Measurements from ENCODE around the gene MSRB1. TPM values are rescaled to one million over a fixed set of nuclear protein-coding genes. Genes with fewer than 3 reads are reported as not detected.
"Not testable (repeated sequence)": the region's sequence is repeated elsewhere in the genome, so short reads cannot be mapped to it uniquely, and the experiment has no call there.

MSRB1 gene
- total RNA-seq, 1 experiment from 2014 or later = 27.8 TPM

- not testable (repeated sequence) for DNase-seq (ENCODE audit: low read depth)
Measured at GRCh38 chr16:1962161-1963153, 19.5 kb upstream of the MSRB1 start.

- peak; percentile 20 for DNase-seq (ENCODE audit: low read depth)
Measured at GRCh38 chr16:1961651-1962067, 18.7 kb upstream of the MSRB1 start.

GRCh38 chr16:1960665-1961630, 17.9 kb upstream of the MSRB1 start:
- DNase-seq (ENCODE audit: low read depth) = peak; percentile 48

GRCh38 chr16:1959269-1960039, 16.5 kb upstream of the MSRB1 start, which contains the start of gene NDUFB10:
Gene NDUFB10, plus strand, starts transcription at chr16:1959538. Its CDS starts 87 bp downstream, at chr16:1959625.
- DNase-seq (ENCODE audit: low read depth) = peak; percentile 83

- no peak for DNase-seq (ENCODE audit: low read depth)
Measured at GRCh38 chr16:1958715-1959268, 15.8 kb upstream of the MSRB1 start.

GRCh38 chr16:1958143-1958491, 15.1 kb upstream of the MSRB1 start:
- DNase-seq (ENCODE audit: low read depth) = not testable (repeated sequence)

- not testable (repeated sequence) for DNase-seq (ENCODE audit: low read depth)
Measured at GRCh38 chr16:1957434-1958142, 14.6 kb upstream of the MSRB1 start.

GRCh38 chr16:1953734-1954133, 10.7 kb upstream of the MSRB1 start:
- DNase-seq (ENCODE audit: low read depth) = no peak

GRCh38 chr16:1950559-1950958, 7.6 kb upstream of the MSRB1 start:
- DNase-seq (ENCODE audit: low read depth) = no peak

- DNase-seq (ENCODE audit: low read depth) = no peak
Measured at GRCh38 chr16:1950047-1950446, 7.0 kb upstream of the MSRB1 start.

- DNase-seq (ENCODE audit: low read depth) = no peak
Measured at GRCh38 chr16:1949507-1949906, 6.5 kb upstream of the MSRB1 start.

GRCh38 chr16:1947369-1947670, 4.3 kb upstream of the MSRB1 start:
- DNase-seq (ENCODE audit: low read depth) = no peak

- no peak for DNase-seq (ENCODE audit: low read depth)
Measured at GRCh38 chr16:1946495-1947368, 3.7 kb upstream of the MSRB1 start.

GRCh38 chr16:1945559-1946391, 2.8 kb upstream of the MSRB1 start:
- no peak for DNase-seq (ENCODE audit: low read depth)

- no peak for DNase-seq (ENCODE audit: low read depth)
Measured at GRCh38 chr16:1944612-1945199, 1.7 kb upstream of the MSRB1 start.

- DNase-seq (ENCODE audit: low read depth) = peak; percentile 69
Measured at GRCh38 chr16:1942047-1942809, 771 bp downstream of the MSRB1 start.
